Smooth muscle cell (in vitro differentiated cells): ENCODE results near the gene MLLT10. TPM values are rescaled to one million over a fixed set of nuclear protein-coding genes. Genes with fewer than 3 reads are reported as not detected.

ENCODE experiments used
- DNase-seq: peaks from one replicate; lab custom pipeline; 2025; ENCODE audit not compliant: unreplicated experiment; lab: John Stamatoyannopoulos, UW
- H2AFZ ChIP-seq: fragments of 200-600 bp; sonication (generic); 2 replicates; pipeline ENCODE4 v1.6.0; 2016; ENCODE audit warnings: antibody characterized with exemption, low read depth, mild to moderate bottlenecking
- H3F3A ChIP-seq: fragments of 200-600 bp; sonication (generic); 2 replicates; pipeline ENCODE4 v1.6.0; 2017; ENCODE audit warnings: antibody characterized with exemption, low read depth
- H3K27ac ChIP-seq: fragments of 200-600 bp; sonication (generic); 2 replicates; pipeline ENCODE4 v1.5.1; 2016; ENCODE audit warnings: low read depth, mild to moderate bottlenecking
- H3K27me3 ChIP-seq: fragments of 200-600 bp; sonication (generic); 2 replicates; pipeline ENCODE4 v1.6.1; 2016; ENCODE audit warnings: low read depth, mild to moderate bottlenecking
- H3K36me3 ChIP-seq: fragments of 200-600 bp; sonication (generic); 2 replicates; pipeline ENCODE4 v1.5.1; 2016; ENCODE audit warnings: low read depth
- H3K4me1 ChIP-seq: fragments of 200-600 bp; sonication (generic); 2 replicates; pipeline ENCODE4 v1.5.1; 2016; ENCODE audit warnings: low read depth
- H3K4me2 ChIP-seq: fragments of 200-600 bp; sonication (generic); 2 replicates; pipeline ENCODE4 v1.6.0; 2016; ENCODE audit warnings: mild to moderate bottlenecking
- H3K4me3 ChIP-seq: fragments of 200-600 bp; sonication (generic); 2 replicates; pipeline ENCODE4 v1.5.1; 2016; ENCODE audit warnings: mild to moderate bottlenecking
- H3K79me2 ChIP-seq: fragments of 200-600 bp; sonication (generic); 2 replicates; pipeline ENCODE4 v1.6.0; 2016; ENCODE audit warnings: low read depth, mild to moderate bottlenecking
- H3K9ac ChIP-seq: fragments of 200-600 bp; sonication (generic); 2 replicates; pipeline ENCODE4 v1.6.0; 2016; ENCODE audit warnings: low read depth
- H3K9me3 ChIP-seq: fragments of 200-600 bp; sonication (generic); replicated peaks from 2 replicates; pipeline ENCODE4 v1.5.1; 2016; ENCODE audit warnings: low read depth
- H4K20me1 ChIP-seq: fragments of 200-600 bp; sonication (generic); 2 replicates; pipeline ENCODE4 v1.6.0; 2016; ENCODE audit warnings: low read depth
- CTCF ChIP-seq: fragments of 200-600 bp; sonication (generic); IDR thresholded peaks from 2 replicates; pipeline ENCODE4 v1.5.1; 2017; ENCODE audit warnings: borderline replicate concordance, mild to moderate bottlenecking, antibody characterized with exemption; ENCODE audit not compliant: insufficient read depth, poor library complexity, severe bottlenecking
- WGBS: methylation state at CpG from one replicate; pipeline ENCODE4 v1.1.7; 2016; ENCODE audit warnings: low lambda C conversion rate; 5-methylcytosine and 5-hydroxymethylcytosine counted together
- polyA plus RNA-seq: library from polyadenylated mRNA; unstranded; fragments of >200 nt; fragmentation: Nextera tagmentation; extraction: Ambion mirVana; gene quantifications from 2 replicates; pipeline ENCODE4 v1.2.1, GENCODE V29; 2016
- total RNA-seq: library from RNA; depleted of rRNA; stranded (reverse); fragments of >200 nt; gene quantifications from 2 replicates; pipeline ENCODE4 v1.2.3, GENCODE V29; 2014

MLLT10 gene
- total and polyA plus RNA-seq, 2 experiments from 2014 or later, result 6.8 to 43.6 TPM

- H3K9ac ChIP-seq, result no peak overlapping the region
- TF ChIP-seq CTCF, result no peak
- H3F3A ChIP-seq, result no peaks in the 10 kb centered on the region
- H4K20me1 ChIP-seq, result peaks cover 73% of the 10 kb centered on the region
- H3K36me3 ChIP-seq, result no peaks in the 10 kb centered on the region
- DNase-seq, result no peak
- 74% methylated on average over 1 of the region's 1 CpG for WGBS
- peaks cover 53% of the 10 kb centered on the region for H3K79me2 ChIP-seq
- H3K9me3 ChIP-seq, result no peaks in the 10 kb centered on the region
- H3K27me3 ChIP-seq, result no peaks in the 10 kb centered on the region
- no peaks in the 10 kb centered on the region for H3K4me1 ChIP-seq
- no peak overlapping the region for H3K4me2 ChIP-seq
- no peak overlapping the region for H2AFZ ChIP-seq
- H3K27ac ChIP-seq, result no peak overlapping the region
- no peak overlapping the region for H3K4me3 ChIP-seq
Observed at GRCh38 chr10:21661087-21661486, 127.1 kb downstream of the MLLT10 start.

GRCh38 chr10:21661935-21662334 is 127.9 kb downstream of the MLLT10 start:
- WGBS, result 93% methylated on average over 3 of the region's 3 CpGs
- Histone ChIP-seq H3K4me2 (no peak overlapping the region), H3F3A (no peaks in the 10 kb centered on the region), H3K27me3 (no peaks in the 10 kb centered on the region), H3K4me1 (no peaks in the 10 kb centered on the region), H3K79me2 (peaks cover 61% of the 10 kb centered on the region), H2AFZ (no peak overlapping the region), H3K9me3 (no peaks in the 10 kb centered on the region), H3K4me3 (no peak overlapping the region), H3K27ac (no peak overlapping the region), H4K20me1 (peaks cover 74% of the 10 kb centered on the region), H3K36me3 (no peaks in the 10 kb centered on the region), H3K9ac (no peak overlapping the region)
- TF ChIP-seq CTCF, result no peak
- no peak for DNase-seq

GRCh38 chr10:21662635-21663034 is 128.6 kb downstream of the MLLT10 start:
- H3K4me3 ChIP-seq, result no peak overlapping the region
- no peaks in the 10 kb centered on the region for H3K27me3 ChIP-seq
- H3K4me2 ChIP-seq, result no peak overlapping the region
- H3K27ac ChIP-seq, result no peak overlapping the region
- H3K36me3 ChIP-seq, result no peaks in the 10 kb centered on the region
- no peaks in the 10 kb centered on the region for H3F3A ChIP-seq
- DNase-seq, result no peak
- no peak overlapping the region for H2AFZ ChIP-seq
- WGBS, result 96% methylated on average over 2 of the region's 2 CpGs
- peaks cover 64% of the 10 kb centered on the region for H3K79me2 ChIP-seq
- H3K9ac ChIP-seq, result no peak overlapping the region
- peaks cover 80% of the 10 kb centered on the region for H4K20me1 ChIP-seq
- H3K9me3 ChIP-seq, result no peaks in the 10 kb centered on the region
- H3K4me1 ChIP-seq, result no peaks in the 10 kb centered on the region
- TF ChIP-seq CTCF, result no peak

GRCh38 chr10:21668831-21669230 is 134.8 kb downstream of the MLLT10 start:
- no peaks in the 10 kb centered on the region for H3K36me3 ChIP-seq
- no peak overlapping the region for H3K4me3 ChIP-seq
- DNase-seq, result no peak
- peaks cover 55% of the 10 kb centered on the region for H3K79me2 ChIP-seq
- H3K9ac ChIP-seq, result no peak overlapping the region
- no peaks in the 10 kb centered on the region for H3K4me1 ChIP-seq
- no peak for TF ChIP-seq CTCF
- no peaks in the 10 kb centered on the region for H3K9me3 ChIP-seq
- H3K27ac ChIP-seq, result no peak overlapping the region
- H2AFZ ChIP-seq, result no peak overlapping the region
- H4K20me1 ChIP-seq, result peaks cover 56% of the 10 kb centered on the region
- H3K4me2 ChIP-seq, result no peak overlapping the region
- WGBS, result 86% methylated on average over 1 of the region's 1 CpG
- H3F3A ChIP-seq, result no peaks in the 10 kb centered on the region
- H3K27me3 ChIP-seq, result no peaks in the 10 kb centered on the region
